SKM-1 (cell line): Measurements from ENCODE around the gene DENR.

ENCODE experiments used
- DNase-seq: peaks from one replicate; lab custom pipeline; 2025; ENCODE audit not compliant: unreplicated experiment; lab: John Stamatoyannopoulos, UW

DENR gene

GRCh38 chr12:122819209-122819785, 66.7 kb downstream of the DENR start:
- DNase-seq = no peak

- no peak for DNase-seq
Observed at GRCh38 chr12:122820138-122820537, 67.5 kb downstream of the DENR start.
